A549 (cell line): ENCODE results near the gene FNIP2.

ENCODE experiments used
- CTCF ChIP-seq: fragments of >200 bp; sonication (Bioruptor Twin); formaldehyde crosslinking; IDR thresholded peaks from 3 replicates; pipeline ENCODE4 v1.5.1; 2016
- HOXB5 ChIP-seq: fragments of 250-450 bp; sonication (Bioruptor Pico); IDR thresholded peaks from 2 replicates; pipeline ENCODE4 v1.5.0; 2020; ENCODE audit warnings: mild to moderate bottlenecking, moderate library complexity

- TF ChIP-seq CTCF (no peak), HOXB5 (CRISPR knock-in tag) (no peak)
Observed at GRCh38 chr4:158805635-158806471, 37.0 kb downstream of the FNIP2 start.
